K562 (cell line): ENCODE measurements around the gene ABCF2. TPM values are rescaled to one million over a fixed set of nuclear protein-coding genes. Genes with fewer than 3 reads are reported as not detected.

Source experiments
- ATAC-seq: fragments of 200-7000 bp; cut with Tn5 transposase; 3 replicates; pipeline ENCODE4 v1.9.1; 2020; ENCODE audit warnings: moderate library complexity
- BruUV-seq: library from RNA; stranded (reverse); fragments of 400-500 nt; replicated peaks from 2 replicates; lab custom pipeline; 2021; lab: Mats Ljungman, UMichigan
- CTCF ChIA-PET: fragments of 300-600 bp; formaldehyde crosslinking; extraction: SDS; loops from one replicate; lab custom pipeline; 2021; ENCODE audit warnings: low intra/inter-chr PET ratio; lab: Yijun Ruan, JAX
- POLR2A ChIA-PET: fragments of 300-600, 350-650 bp; sonication (Branson Sonifier 250); formaldehyde crosslinking; extraction: SDS; loops from one replicate; lab custom pipeline; 2021; ENCODE audit warnings: antibody characterized with exemption, inconsistent platforms; lab: Yijun Ruan, JAX
- DNase-seq, 4 experiments: peaks; one replicate each; pipeline versions ENCODE4 v3.0.0 to v3.0.0-alpha.2; 2011 to 2018; ENCODE audit warnings: low spot score in 3 of 4, mixed read lengths in 3 of 4; ENCODE audit errors: extremely low read depth in 1 of 4
- FAIRE-seq: peaks from 2 replicates; lab custom pipeline; 2011; peaks lifted over from hg19 to GRCh38; lab: Jason Lieb, UNC
- H2AFZ ChIP-seq: 2 replicates; pipeline ENCODE4 v1.6.0; 2011; ENCODE audit warnings: low read depth, low read length, control low read depth, inconsistent platforms
- H3K27ac ChIP-seq: fragments of 200-600 bp; 3 replicates; pipeline ENCODE4 v1.8.0; 2011; ENCODE audit warnings: low read depth, mild to moderate bottlenecking, control low read depth, inconsistent platforms, low read length, moderate library complexity, mixed read lengths; ENCODE audit errors: extremely low read depth
- H3K27me3 ChIP-seq, 2 experiments: fragments of 300-600 bp in 1 of 2; 2 replicates in 1 of 2; 3 replicates in 1 of 2; pipeline versions ENCODE4 v1.6.0 to v1.8.0; 2011; ENCODE audit warnings: inconsistent platforms in 2 of 2, low read length in 2 of 2, mild to moderate bottlenecking in 1 of 2, mixed read lengths in 1 of 2, moderate library complexity in 1 of 2; ENCODE audit not compliant: control insufficient read depth in 2 of 2, insufficient read depth in 2 of 2
- H3K36me3 ChIP-seq: fragments of 300-600 bp; 3 replicates; pipeline ENCODE4 v1.8.0; 2011; ENCODE audit warnings: mild to moderate bottlenecking, low read length, inconsistent platforms; ENCODE audit not compliant: control insufficient read depth, insufficient read depth
- H3K4me1 ChIP-seq, 2 experiments: fragments of 200-600 bp in 1 of 2; replicated peaks in 1 of 2; 2 replicates in 1 of 2; 3 replicates in 1 of 2; pipeline versions ENCODE4 v1.5.1 to v1.8.0; 2011; ENCODE audit warnings: inconsistent platforms in 2 of 2, low read length in 2 of 2, mild to moderate bottlenecking in 1 of 2, mixed read lengths in 1 of 2, moderate library complexity in 1 of 2; ENCODE audit not compliant: control insufficient read depth in 2 of 2, insufficient read depth in 2 of 2
- H3K4me2 ChIP-seq: 2 replicates; pipeline ENCODE4 v1.6.1; 2011; ENCODE audit warnings: low read length, control low read depth, inconsistent platforms, mixed read lengths; ENCODE audit not compliant: insufficient read depth
- H3K4me3 ChIP-seq: fragments of 200-600 bp; sonication (generic), shearing (Covaris generic); 2 replicates; pipeline ENCODE4 v1.5.1; 2016; ENCODE audit warnings: control low read depth, inconsistent platforms
- H3K79me2 ChIP-seq: fragments of 200-600 bp; 3 replicates; pipeline ENCODE4 v1.8.0; 2011; ENCODE audit warnings: low read length, inconsistent platforms; ENCODE audit not compliant: control insufficient read depth, insufficient read depth
- H3K9ac ChIP-seq, 2 experiments: 2 replicates each; pipeline versions ENCODE4 v1.6.0 to v1.6.1; 2011; ENCODE audit warnings: low read depth in 2 of 2, low read length in 2 of 2, control low read depth in 1 of 2, inconsistent platforms in 1 of 2, mild to moderate bottlenecking in 1 of 2, mixed read lengths in 1 of 2; ENCODE audit not compliant: insufficient read depth in 1 of 2
- H3K9me1 ChIP-seq: one replicate; pipeline ENCODE4 v1.6.0; 2011; ENCODE audit warnings: inconsistent platforms, mild to moderate bottlenecking, low read length, moderate library complexity; ENCODE audit not compliant: control insufficient read depth, insufficient read depth
- H3K9me3 ChIP-seq: replicated peaks from 2 replicates; pipeline ENCODE4 v1.5.1; 2011; ENCODE audit warnings: low read depth, low read length, inconsistent platforms; ENCODE audit not compliant: control insufficient read depth, insufficient read depth
- H4K20me1 ChIP-seq: replicated peaks from 2 replicates; pipeline ENCODE4 v1.6.1; 2011; ENCODE audit warnings: low read length, inconsistent platforms, mixed read lengths; ENCODE audit not compliant: control insufficient read depth, insufficient read depth
- CREBBP ChIP-seq: IDR thresholded peaks from one replicate; pipeline ENCODE4 v1.6.1; 2012; ENCODE audit warnings: low read depth, mild to moderate bottlenecking, control low read depth, inconsistent platforms, low read length
- HBP1 ChIP-seq: fragments of 450-650 bp; formaldehyde crosslinking; IDR thresholded peaks from 2 replicates; pipeline ENCODE4 v1.4.0; 2022; ENCODE audit warnings: missing genetic modification characterization
- HNRNPK ChIP-seq: fragments of 200-400 bp; formaldehyde crosslinking; IDR thresholded peaks from one replicate; pipeline ENCODE4 v1.6.1; 2018; ENCODE audit warnings: mild to moderate bottlenecking, low read depth, low read length; ENCODE audit not compliant: poor library complexity, severe bottlenecking
- MAX ChIP-seq: sonication (generic); formaldehyde crosslinking; IDR thresholded peaks from 2 replicates; pipeline ENCODE4 v1.9.0; 2022; ENCODE audit warnings: mild to moderate bottlenecking, missing genetic modification reagents
- RBFOX2 ChIP-seq: fragments of 200-400 bp; formaldehyde crosslinking; IDR thresholded peaks from 2 replicates; pipeline ENCODE4 v1.6.1; 2017; ENCODE audit warnings: low read depth, mild to moderate bottlenecking, low read length, moderate library complexity
- SIN3A ChIP-seq, 2 experiments: fragments of 150-350 bp in 1 of 2; IDR thresholded peaks; 2 replicates each; pipeline ENCODE4 v1.6.1; 2011 to 2016; ENCODE audit warnings: borderline replicate concordance in 2 of 2, low read depth in 2 of 2, low read length in 2 of 2, mild to moderate bottlenecking in 2 of 2, moderate library complexity in 2 of 2; ENCODE audit not compliant: control insufficient read depth in 1 of 2
- SPI1 ChIP-seq: IDR thresholded peaks from 2 replicates; pipeline ENCODE4 v1.6.1; 2011; ENCODE audit warnings: low read depth, low read length, control low read depth, borderline replicate concordance
- ZFX ChIP-seq: sonication (generic); formaldehyde crosslinking; IDR thresholded peaks from 2 replicates; pipeline ENCODE4 v1.8.0; 2022; ENCODE audit warnings: mild to moderate bottlenecking, missing genetic modification reagents, moderate library complexity
- ZNF175 ChIP-seq: fragments of 200-800 bp; sonication (Bioruptor generic); IDR thresholded peaks from 2 replicates; pipeline ENCODE4 v1.6.1; 2016; ENCODE audit warnings: low read depth, mild to moderate bottlenecking, missing genetic modification characterization, missing compliant biosample characterization
- ZNF764 ChIP-seq: fragments of 250-450 bp; sonication (Bioruptor Pico); IDR thresholded peaks from 2 replicates; pipeline ENCODE4 v1.4.0; 2020; ENCODE audit warnings: low read depth, mild to moderate bottlenecking, moderate library complexity
- WGBS: fragments of 100-300 bp; shearing (Covaris generic); methylation state at CpG from one replicate; pipeline ENCODE4 v1.1.6; 2016; ENCODE audit warnings: low coverage, mixed read lengths; ENCODE audit not compliant: insufficient coverage; ENCODE audit errors: missing lambda C conversion rate; 5-methylcytosine and 5-hydroxymethylcytosine counted together
- in situ Hi-C: fragments of 300-500 bp; cut with MboI; formaldehyde crosslinking; loops from 4 replicates; pipeline ENCODE4 v1.15.0; 2018; ENCODE audit warnings: inconsistent platforms, mixed read lengths
- intact Hi-C: fragments of 100-400 bp; cut with micrococcal nuclease; formaldehyde crosslinking; loops from 2 replicates; pipeline ENCODE4 v1.14.2; 2022
- polyA plus RNA-seq, 8 experiments: library from polyadenylated mRNA; depleted of rRNA in 4 of 8; stranded (reverse) in 5 of 8; unstranded in 3 of 8; fragments of >200 nt; fragmentation: Nextera tagmentation in 2 of 8; fragmentation: Illumina TruSeq in 1 of 8; extraction: Ambion mirVana in 2 of 8; extraction: Trizol in 1 of 8; gene quantifications; 2 replicates each; pipeline versions ENCODE4 v1.2.1 to v1.2.3, GENCODE V29; 2011 to 2014; ENCODE audit warnings: inconsistent platforms in 1 of 8, missing spikeins in 1 of 8
- total RNA-seq, 7 experiments: library from RNA; depleted of rRNA in 6 of 7; stranded (reverse); fragments of >200 nt in 6 of 7; fragmentation: Illumina TruSeq in 2 of 7; extraction: Trizol in 2 of 7; gene quantifications; 2 replicates each; pipeline versions ENCODE4 v1.2.1 to v1.2.3, GENCODE V29; 2011 to 2021; ENCODE audit warnings: low replicate concordance in 1 of 7
- TF ChIP-seq, protein P1 (sequence below): sonication (generic); formaldehyde crosslinking; IDR thresholded peaks from 2 replicates; pipeline ENCODE4 v1.8.0; 2022; ENCODE audit warnings: mild to moderate bottlenecking, low read depth, missing genetic modification reagents
- TF ChIP-seq, protein P2 (sequence below): fragments of 250-450 bp; sonication (Bioruptor Pico); IDR thresholded peaks from 2 replicates; pipeline ENCODE4 v1.8.0; 2021; ENCODE audit warnings: borderline replicate concordance, mild to moderate bottlenecking, moderate library complexity; ENCODE audit not compliant: poor library complexity, severe bottlenecking
- TF ChIP-seq, protein P3 (sequence below): fragments of 250-450 bp; sonication (Bioruptor Pico); IDR thresholded peaks from 2 replicates; pipeline ENCODE4 v1.9.0; 2021; ENCODE audit warnings: mild to moderate bottlenecking, inconsistent platforms

The ABCF2 gene
- total and polyA plus RNA-seq, 9 of the 15 experiments (the other 6 are each of a cell fraction or from before 2014, with no cell fraction given): 62.1 to 224 (median 113) TPM

- TF ChIP-seq HNRNPK (no peak), ZFX (peak; percentile 89), MAX (CRISPR knock-in tag) (peak; percentile 17), SPI1 (peak; percentile 88), ZNF764 (no peak)
- TF ChIP-seq, protein P1, sequence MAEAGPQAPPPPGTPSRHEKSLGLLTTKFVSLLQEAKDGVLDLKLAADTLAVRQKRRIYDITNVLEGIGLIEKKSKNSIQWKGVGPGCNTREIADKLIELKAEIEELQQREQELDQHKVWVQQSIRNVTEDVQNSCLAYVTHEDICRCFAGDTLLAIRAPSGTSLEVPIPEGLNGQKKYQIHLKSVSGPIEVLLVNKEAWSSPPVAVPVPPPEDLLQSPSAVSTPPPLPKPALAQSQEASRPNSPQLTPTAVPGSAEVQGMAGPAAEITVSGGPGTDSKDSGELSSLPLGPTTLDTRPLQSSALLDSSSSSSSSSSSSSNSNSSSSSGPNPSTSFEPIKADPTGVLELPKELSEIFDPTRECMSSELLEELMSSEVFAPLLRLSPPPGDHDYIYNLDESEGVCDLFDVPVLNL (CRISPR knock-in tag): no peak
These were observed 5.3 kb upstream of the ABCF2 start, which contains the start of gene CHPF2 (continued) for GRCh38 chr7:151232091-151232916.

- DNase-seq (no peak), FAIRE-seq (no peak), ATAC-seq (no peak)
- no peaks in the 10 kb centered on the region for H3K9me3 ChIP-seq
- peaks cover 22% of the 10 kb centered on the region for H3K36me3 ChIP-seq
- 0 out of 2 replicates have a peak overlapping the region, but pooled peaks have one; percentile 98 for H2AFZ ChIP-seq
- ChIA-PET POLR2A (no interaction called here), CTCF (interaction anchor here (0.6 kb wide), 1 partner anchor 122 kb away, joined by 3 read pairs; no protein-coding TSS in a partner anchor)
- BruUV-seq: no TSS peak
- in situ Hi-C loops (no loop called here), intact Hi-C loops (loop anchor here (5.0 kb wide), 1 partner anchor 224 kb away; no protein-coding TSS in a partner anchor)
- H3K4me2 ChIP-seq: no peak overlapping the region
- H3K27me3 ChIP-seq: no peaks in the 10 kb centered on the region
- 33% methylated on average over 1 of the region's 1 CpG for WGBS
- peaks cover 14% of the 10 kb centered on the region for H4K20me1 ChIP-seq
- peaks cover 36% of the 10 kb centered on the region for H3K79me2 ChIP-seq
- no peak overlapping the region for H3K27ac ChIP-seq
- no peak overlapping the region for H3K9ac ChIP-seq
- no peak overlapping the region for H3K4me3 ChIP-seq
- peaks cover 6% of the 10 kb centered on the region for H3K9me1 ChIP-seq
- H3K4me1 ChIP-seq: peaks cover 28 to 46% of the 10 kb centered on the region in 2 experiments; a peak in 4 of 5 replicates
- TF ChIP-seq SIN3A (IDR thresholded peaks at IDR 0.05; ENCODE audit: borderline replicate concordance in 2 of 2, control insufficient read depth in 1 of 2, low read depth in 2 of 2, low read length in 2 of 2): no peak
- TF ChIP-seq, protein P2, sequence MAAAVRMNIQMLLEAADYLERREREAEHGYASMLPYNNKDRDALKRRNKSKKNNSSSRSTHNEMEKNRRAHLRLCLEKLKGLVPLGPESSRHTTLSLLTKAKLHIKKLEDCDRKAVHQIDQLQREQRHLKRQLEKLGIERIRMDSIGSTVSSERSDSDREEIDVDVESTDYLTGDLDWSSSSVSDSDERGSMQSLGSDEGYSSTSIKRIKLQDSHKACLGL (CRISPR knock-in tag): no peak
- no peak for TF ChIP-seq RBFOX2
- TF ChIP-seq HBP1 (CRISPR knock-in tag): no peak
- TF ChIP-seq ZNF175: no peak
- TF ChIP-seq, protein P3, sequence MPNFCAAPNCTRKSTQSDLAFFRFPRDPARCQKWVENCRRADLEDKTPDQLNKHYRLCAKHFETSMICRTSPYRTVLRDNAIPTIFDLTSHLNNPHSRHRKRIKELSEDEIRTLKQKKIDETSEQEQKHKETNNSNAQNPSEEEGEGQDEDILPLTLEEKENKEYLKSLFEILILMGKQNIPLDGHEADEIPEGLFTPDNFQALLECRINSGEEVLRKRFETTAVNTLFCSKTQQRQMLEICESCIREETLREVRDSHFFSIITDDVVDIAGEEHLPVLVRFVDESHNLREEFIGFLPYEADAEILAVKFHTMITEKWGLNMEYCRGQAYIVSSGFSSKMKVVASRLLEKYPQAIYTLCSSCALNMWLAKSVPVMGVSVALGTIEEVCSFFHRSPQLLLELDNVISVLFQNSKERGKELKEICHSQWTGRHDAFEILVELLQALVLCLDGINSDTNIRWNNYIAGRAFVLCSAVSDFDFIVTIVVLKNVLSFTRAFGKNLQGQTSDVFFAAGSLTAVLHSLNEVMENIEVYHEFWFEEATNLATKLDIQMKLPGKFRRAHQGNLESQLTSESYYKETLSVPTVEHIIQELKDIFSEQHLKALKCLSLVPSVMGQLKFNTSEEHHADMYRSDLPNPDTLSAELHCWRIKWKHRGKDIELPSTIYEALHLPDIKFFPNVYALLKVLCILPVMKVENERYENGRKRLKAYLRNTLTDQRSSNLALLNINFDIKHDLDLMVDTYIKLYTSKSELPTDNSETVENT: no peak
- TF ChIP-seq CREBBP: no peak
These were observed 4.1 kb upstream of the ABCF2 start for GRCh38 chr7:151231080-151231479.
